GM12878 (cell line): Measurements from ENCODE around the gene FAM217B. TPM values are rescaled to one million over a fixed set of nuclear protein-coding genes. Genes with fewer than 3 reads are reported as not detected.

ENCODE experiments used
- ATAC-seq: fragments of 200-7000 bp; cut with Tn5 transposase; 3 replicates; pipeline ENCODE4 v1.9.1; 2020; ENCODE audit warnings: mild to moderate bottlenecking, moderate library complexity
- BruUV-seq: library from RNA; stranded (reverse); fragments of 400-500 nt; replicated peaks from 2 replicates; lab custom pipeline; 2021; lab: Mats Ljungman, UMichigan
- CTCF ChIA-PET: fragments of 300-600 bp; sonication (Branson Sonifier 250); formaldehyde crosslinking; extraction: SDS; loops from one replicate; lab custom pipeline; 2021; ENCODE audit warnings: inconsistent platforms; lab: Yijun Ruan, JAX
- POLR2A ChIA-PET: fragments of 350-600 bp; formaldehyde crosslinking; extraction: SDS; loops from one replicate; lab custom pipeline; 2021; ENCODE audit warnings: inconsistent platforms; lab: Charles Lee
- RAD21 ChIA-PET: fragments of 300-600 bp; sonication (Branson Sonifier 250); formaldehyde crosslinking; loops from one replicate; lab custom pipeline; 2023; ENCODE audit warnings: antibody characterized with exemption; ENCODE audit not compliant: unreplicated experiment; lab: Charles Lee
- SMC1A ChIA-PET: fragments of 300-600 bp; sonication (Branson Sonifier 250); formaldehyde crosslinking; loops from one replicate; lab custom pipeline; 2023; ENCODE audit not compliant: unreplicated experiment, uncharacterized antibody; lab: Charles Lee
- DNase-seq: peaks from one replicate; pipeline ENCODE4 v3.0.0-alpha.2; 2011; ENCODE audit warnings: low read depth, low spot score
- FAIRE-seq: peaks from 3 replicates; lab custom pipeline; 2011; peaks lifted over from hg19 to GRCh38; lab: Jason Lieb, UNC
- H2AFZ ChIP-seq: 2 replicates; pipeline ENCODE4 v1.6.0; 2011; ENCODE audit warnings: low read depth, low read length, control low read depth; ENCODE audit not compliant: control insufficient read depth
- H3K27ac ChIP-seq: 2 replicates; pipeline ENCODE4 v1.5.1; 2011; ENCODE audit warnings: control low read depth; ENCODE audit not compliant: control insufficient read depth, insufficient read depth
- H3K27me3 ChIP-seq, 2 experiments: replicated peaks in 1 of 2; 2 replicates each; pipeline versions ENCODE4 v1.6.0 to v1.6.1; 2011; ENCODE audit warnings: low read length in 1 of 2; ENCODE audit not compliant: control insufficient read depth in 2 of 2, insufficient read depth in 2 of 2
- H3K36me3 ChIP-seq, 2 experiments: 2 replicates each; pipeline ENCODE4 v1.5.1; 2011; ENCODE audit warnings: low read length in 1 of 2; ENCODE audit not compliant: control insufficient read depth in 2 of 2, insufficient read depth in 2 of 2
- H3K4me1 ChIP-seq: 2 replicates; pipeline ENCODE4 v1.6.1; 2011; ENCODE audit warnings: mild to moderate bottlenecking, low read length, moderate library complexity, mixed read lengths; ENCODE audit not compliant: control insufficient read depth, insufficient read depth
- H3K4me2 ChIP-seq: 2 replicates; pipeline ENCODE4 v1.6.0; 2011; ENCODE audit warnings: control low read depth; ENCODE audit not compliant: control insufficient read depth, insufficient read depth
- H3K4me3 ChIP-seq: fragments of 200-600 bp; sonication (generic); 2 replicates; pipeline ENCODE4 v1.5.1; 2016
- H3K79me2 ChIP-seq: 2 replicates; pipeline ENCODE4 v1.6.0; 2011; ENCODE audit warnings: low read length; ENCODE audit not compliant: control insufficient read depth, insufficient read depth
- H3K9ac ChIP-seq: 2 replicates; pipeline ENCODE4 v1.8.0; 2011; ENCODE audit warnings: low read length, control low read depth, mixed read lengths; ENCODE audit not compliant: control insufficient read depth, insufficient read depth
- H3K9me3 ChIP-seq: replicated peaks from 3 replicates; pipeline ENCODE4 v1.5.1; 2011; ENCODE audit warnings: mild to moderate bottlenecking, low read length; ENCODE audit not compliant: control insufficient read depth, insufficient read depth
- H4K20me1 ChIP-seq: 2 replicates; pipeline ENCODE4 v1.6.0; 2011; ENCODE audit not compliant: control insufficient read depth, insufficient read depth
- ATF7 ChIP-seq: fragments of 450-650 bp; IDR thresholded peaks from 2 replicates; pipeline ENCODE4 v1.6.1; 2016; ENCODE audit warnings: low read depth, mild to moderate bottlenecking
- CHD4 ChIP-seq: fragments of 200-600 bp; sonication (generic); IDR thresholded peaks from 2 replicates; pipeline ENCODE4 v1.6.1; 2016; ENCODE audit warnings: mild to moderate bottlenecking
- CREM ChIP-seq: IDR thresholded peaks from 2 replicates; pipeline ENCODE4 v1.6.1; 2014; ENCODE audit warnings: antibody characterized with exemption, low read depth
- EED ChIP-seq: sonication (generic); IDR thresholded peaks from 2 replicates; pipeline ENCODE4 v1.6.1; 2016; ENCODE audit warnings: antibody characterized with exemption, low read depth
- SIN3A ChIP-seq: IDR thresholded peaks from 2 replicates; pipeline ENCODE4 v1.6.1; 2012; ENCODE audit warnings: low read depth, low read length, improper control_type of control experiment
- SREBF1 ChIP-seq: IDR thresholded peaks from 2 replicates; pipeline ENCODE4 v1.6.1; 2012; ENCODE audit warnings: mild to moderate bottlenecking, low read length
- TCF12 ChIP-seq: IDR thresholded peaks from 2 replicates; pipeline ENCODE4 v1.6.1; 2011; ENCODE audit warnings: low read depth, mild to moderate bottlenecking, low read length
- TCF7 ChIP-seq: IDR thresholded peaks from 2 replicates; pipeline ENCODE4 v1.6.1; 2014; ENCODE audit warnings: antibody characterized with exemption, borderline replicate concordance
- USF1 ChIP-seq: IDR thresholded peaks from 2 replicates; pipeline ENCODE4 v1.6.1; 2011; ENCODE audit warnings: borderline replicate concordance, low read depth, mild to moderate bottlenecking, moderate library complexity, mixed read lengths, low read length; ENCODE audit not compliant: insufficient read depth; ENCODE audit errors: extremely low read length
- ZNF384 ChIP-seq: IDR thresholded peaks from 2 replicates; pipeline ENCODE4 v1.6.1; 2012; ENCODE audit warnings: low read depth, mild to moderate bottlenecking, low read length, improper control_type of control experiment, borderline replicate concordance
- WGBS: methylation state at CpG from one replicate; pipeline ENCODE4 v1.1.6; 2016; ENCODE audit warnings: low lambda C conversion rate; ENCODE audit not compliant: insufficient replicate concordance, insufficient coverage; ENCODE audit errors: missing lambda C conversion rate; 5-methylcytosine and 5-hydroxymethylcytosine counted together
- in situ Hi-C: fragments of 300-500 bp; cut with MboI; formaldehyde crosslinking; loops from 9 replicates; pipeline ENCODE4 v1.14.3; 2018; ENCODE audit warnings: mixed read lengths
- intact Hi-C: fragments of 100-400 bp; cut with micrococcal nuclease; formaldehyde crosslinking; loops from one replicate; pipeline ENCODE4 v1.14.2; 2022; ENCODE audit not compliant: unreplicated experiment
- polyA plus RNA-seq, 11 experiments: library from polyadenylated mRNA; depleted of rRNA in 4 of 11; unstranded in 6 of 11; stranded (reverse) in 5 of 11; fragments of >200 nt; fragmentation: Nextera tagmentation in 4 of 11; fragmentation: Illumina TruSeq in 1 of 11; extraction: Ambion mirVana in 4 of 11; extraction: Trizol in 1 of 11; gene quantifications; 1 replicate in 1 of 11; 2 replicates in 10 of 11; pipeline versions ENCODE4 v1.2.1 to v1.2.3, GENCODE V29; 2011 to 2016; ENCODE audit warnings: inconsistent platforms in 2 of 11, missing spikeins in 2 of 11, low read depth in 1 of 11
- total RNA-seq, 4 experiments: library from RNA; depleted of rRNA in 3 of 4; stranded (reverse); fragments of >200 nt in 3 of 4; fragmentation: Illumina TruSeq in 1 of 4; extraction: Trizol in 1 of 4; gene quantifications; 2 replicates each; pipeline versions ENCODE4 v1.2.1 to v1.2.3, GENCODE V29; 2013 to 2021

FAM217B gene
- total and polyA plus RNA-seq, 10 of the 15 experiments (the other 5 are each of a cell fraction or from before 2014, with no cell fraction given): 6.3 to 18.3 (median 10.6) TPM

GRCh38 chr20:59977086-59977485 is 36.9 kb downstream of the FAM217B start:
- ATAC-seq (no peak), FAIRE-seq (no peak), DNase-seq (no peak)
- Histone ChIP-seq H3K9me3 (no peaks in the 10 kb centered on the region), H3K4me3 (no peak overlapping the region), H3K36me3 (no peaks in the 10 kb centered on the region), H3K79me2 (no peaks in the 10 kb centered on the region), H3K27me3 (no peaks in the 10 kb centered on the region), H4K20me1 (no peaks in the 10 kb centered on the region), H3K4me1 (no peaks in the 10 kb centered on the region), H3K27ac (no peak overlapping the region), H3K9ac (no peak overlapping the region), H3K4me2 (no peak overlapping the region), H2AFZ (no peak overlapping the region)
- ChIA-PET RAD21 (no interaction called here), SMC1A (no interaction called here), POLR2A (no interaction called here), CTCF (no interaction called here)
- BruUV-seq: no TSS peak
- TF ChIP-seq ATF7 (no peak), SIN3A (no peak), TCF12 (no peak), SREBF1 (no peak), CREM (no peak), CHD4 (no peak), EED (no peak), USF1 (no peak), ZNF384 (no peak), TCF7 (no peak)
- in situ Hi-C loops (no loop called here), intact Hi-C loops (no loop called here)
- 39% methylated on average over 9 of the region's 9 CpGs for WGBS
